ENCODE measurements around the gene SNAPC1. TPM values are rescaled to one million over a fixed set of nuclear protein-coding genes. Genes with fewer than 3 reads are reported as not detected.

SNAPC1 gene
- total RNA-seq (2013), result 5.1 TPM
- polyA plus RNA-seq, result 1 to 10 TPM; 2.1 to 3.2 (median 2.9) TPM
- polyA minus RNA-seq, result 1.7 and 1.9 TPM in 2 replicates
- total RNA-seq, result 5.5 to 18.4 (median 10.0) reads per million in 11 experiments

- no peaks in the 10 kb centered on the region for H3K9me3 ChIP-seq (replicated peaks in 1 of 2; ENCODE audit: control insufficient read depth in 1 of 2, insufficient read depth in 1 of 2, low read length in 2 of 2)
These were observed at the start of gene SNAPC1 for GRCh38 chr14:61761959-61762786. TSS of gene SNAPC1 (plus strand) at chr14:61762420. CDS start at chr14:61762461, 41 bp downstream.

More at GRCh38 chr14:61761959-61762786, at the start of gene SNAPC1:
- Histone ChIP-seq H3K36me3 (replicated peaks in 1 of 2; ENCODE audit: control insufficient read depth in 1 of 2, insufficient read depth in 2 of 2, low read length in 2 of 2) (peaks cover 0 to under 1% of the 10 kb centered on the region in 2 donors), H3K4me1 (ENCODE audit: control insufficient read depth in 1 of 2, insufficient read depth in 2 of 2, low read length in 2 of 2) (peaks cover 15 to 22% of the 10 kb centered on the region in 2 donors), H3K79me2 (ENCODE audit: insufficient read depth, low read length) (peaks cover 25% of the 10 kb centered on the region), H3K9ac (ENCODE audit: insufficient read depth, low read length, poor library complexity, severe bottlenecking) (peak within 1 kb of the TSS; percentile 73), H4K20me1 (ENCODE audit: insufficient read depth, low read length) (no peaks in the 10 kb centered on the region), H3K27me3 (ENCODE audit: control insufficient read depth in 2 of 2, insufficient read depth in 2 of 2, low read length in 2 of 2) (no peaks in the 10 kb centered on the region), H3K4me3 (replicated peaks in 1 of 3; ENCODE audit: low read depth in 2 of 3, low read length in 3 of 3) (peak within 1 kb of the TSS; percentile 86 to 100 (median 94)), H2AFZ (ENCODE audit: insufficient read depth, low read depth, low read length, poor library complexity, severe bottlenecking) (peak within 1 kb of the TSS; percentile 97), H3K27ac (ENCODE audit: low read depth in 1 of 2, low read length in 2 of 2) (peak within 1 kb of the TSS; percentile 75 to 91), H3K4me2 (replicated peaks; ENCODE audit: extremely low read depth, low read length, poor library complexity, severe bottlenecking) (peak within 1 kb of the TSS; percentile 99)
- Mint-ChIP-seq H3K4me3 (peak within 1 kb of the TSS; percentile 99), H3K27ac (peak within 1 kb of the TSS; percentile 95 to 97 (median 97)), H3K4me1 (peaks cover 20% of the 10 kb centered on the region), H3K9me3 (peaks cover 0 to 3% (median 0%) of the 10 kb centered on the region in 7 donors), H3K27me3 (ENCODE audit: low read depth in 3 of 3) (peaks cover 0 to 3% (median 2%) of the 10 kb centered on the region in 3 donors), H3K36me3 (peaks cover 5 to 10% of the 10 kb centered on the region in 2 donors)
- 0% methylated on average over 44 of the region's 49 CpGs for WGBS (ENCODE audit: insufficient coverage)
- intact Hi-C loops (cut with micrococcal nuclease), result no loop called here
- DNase-seq, result peak; percentile 96 to 98 (median 97)
- TF ChIP-seq CTCF (IDR thresholded peaks at IDR 0.05), result no peak

All from CD14-positive monocyte (primary cell).